ENCODE measurements around the gene PHYH.
"Not testable (repeated sequence)": the region's sequence is repeated elsewhere in the genome, so short reads cannot be mapped to it uniquely, and the experiment has no call there.

Gene PHYH

GRCh38 chr10:13319166-13319565 is 19.3 kb upstream of the PHYH start:
- no peak for DNase-seq

GRCh38 chr10:13317474-13317873 is 17.6 kb upstream of the PHYH start:
- DNase-seq, result no peak

GRCh38 chr10:13316635-13317311 is 16.9 kb upstream of the PHYH start:
- DNase-seq, result no peak

- DNase-seq, result no peak
These were observed 15.5 kb upstream of the PHYH start for GRCh38 chr10:13315361-13315760.

GRCh38 chr10:13311177-13311575 is 11.3 kb upstream of the PHYH start:
- DNase-seq, result no peak

- DNase-seq, result no peak
These were observed 10.8 kb upstream of the PHYH start for GRCh38 chr10:13310518-13311176.

GRCh38 chr10:13309792-13310191 is 9.9 kb upstream of the PHYH start:
- DNase-seq, result no peak

GRCh38 chr10:13308096-13308495 is 8.2 kb upstream of the PHYH start:
- DNase-seq, result no peak

GRCh38 chr10:13306103-13306502 is 6.2 kb upstream of the PHYH start:
- DNase-seq, result no peak

GRCh38 chr10:13302821-13303555 is 3.1 kb upstream of the PHYH start:
- DNase-seq, result no peak

GRCh38 chr10:13298748-13299436 is 972 bp downstream of the PHYH start:
- DNase-seq, result no peak

GRCh38 chr10:13296476-13296875 is 3.4 kb downstream of the PHYH start:
- no peak for DNase-seq

GRCh38 chr10:13294784-13295183 is 5.1 kb downstream of the PHYH start:
- DNase-seq, result no peak

GRCh38 chr10:13291821-13292773 is 7.8 kb downstream of the PHYH start:
- no peak for DNase-seq

- DNase-seq, result no peak
These were observed 8.8 kb downstream of the PHYH start for GRCh38 chr10:13291061-13291460.

GRCh38 chr10:13284050-13284449 is 15.8 kb downstream of the PHYH start:
- no peak for DNase-seq

- DNase-seq, result not testable (repeated sequence)
These were observed 17.5 kb downstream of the PHYH start for GRCh38 chr10:13282348-13282747.

GRCh38 chr10:13276749-13277365 is 23.0 kb downstream of the PHYH start:
- no peak for DNase-seq

- not testable (repeated sequence) for DNase-seq
These were observed 23.7 kb downstream of the PHYH start for GRCh38 chr10:13276146-13276545.

GRCh38 chr10:13272164-13272571 is 27.7 kb downstream of the PHYH start:
- no peak for DNase-seq

- peak; percentile 49 to 63 for DNase-seq
These were observed 28.2 kb downstream of the PHYH start for GRCh38 chr10:13271552-13272163.
